ENCODE measurements around the gene GNPTG. TPM values are rescaled to one million over a fixed set of nuclear protein-coding genes. Genes with fewer than 3 reads are reported as not detected.

GNPTG gene
- 46.4 and 54.4 TPM in 2 replicates for total RNA-seq (2014; rRNA removed)
- 45.1 TPM for polyA plus RNA-seq (2012)

DNA sequence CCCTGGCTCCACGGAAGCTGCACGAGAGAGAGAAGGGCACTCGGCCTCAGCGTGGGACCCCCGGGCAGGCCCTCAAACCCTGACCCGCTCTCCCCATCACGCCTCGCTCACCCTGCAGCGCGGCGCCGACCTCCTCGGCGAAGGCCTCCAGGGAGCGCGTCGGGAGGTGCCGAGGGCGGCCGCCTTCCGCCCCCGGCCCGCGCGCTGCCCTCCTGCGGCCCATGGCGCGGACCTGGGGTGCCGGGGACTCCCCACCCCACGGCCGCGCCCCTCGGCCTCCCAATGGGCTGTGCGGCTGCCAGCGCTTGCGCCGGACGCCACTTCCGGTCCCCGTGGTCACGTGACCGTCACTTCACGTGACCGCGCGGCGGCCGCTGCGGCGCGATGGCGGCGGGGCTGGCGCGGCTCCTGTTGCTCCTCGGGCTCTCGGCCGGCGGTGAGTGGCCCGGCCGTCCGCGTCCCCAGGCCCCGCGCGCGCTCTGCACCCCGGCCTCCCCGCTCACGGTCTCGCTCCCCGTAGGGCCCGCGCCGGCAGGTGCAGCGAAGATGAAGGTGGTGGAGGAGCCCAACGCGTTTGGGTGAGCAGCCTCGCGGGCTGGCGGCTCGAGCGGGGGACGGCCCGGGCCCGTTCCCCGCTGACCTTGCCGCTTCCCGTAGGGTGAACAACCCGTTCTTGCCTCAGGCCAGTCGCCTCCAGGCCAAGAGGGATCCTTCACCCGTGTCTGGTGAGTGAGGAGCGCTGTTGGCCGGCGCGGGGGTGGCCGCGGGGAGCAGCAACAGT lies at the start of gene GNPTG, which contains the start of gene TSR3:
GNPTG (plus strand) TSS at position 350 of the 781 bp plus-strand sequence; CDS start at position 385, 35 bp downstream.
TSR3 (minus strand) TSS at position 297 of the 781 bp plus-strand sequence; CDS start at position 223, 74 bp downstream.
- DNase-seq (ENCODE audit: low read depth), result peak; percentile 84

GRCh38 chr16:1305823-1306222 lies 45.9 kb upstream of the GNPTG start:
- DNase-seq (ENCODE audit: low read depth), result no peak

- DNase-seq (ENCODE audit: low read depth), result no peak
Measured at GRCh38 chr16:1306334-1306733, 45.4 kb upstream of the GNPTG start.

GRCh38 chr16:1308036-1308976 lies 43.4 kb upstream of the GNPTG start:
- peak; percentile 51 for DNase-seq (ENCODE audit: low read depth)

DNA sequence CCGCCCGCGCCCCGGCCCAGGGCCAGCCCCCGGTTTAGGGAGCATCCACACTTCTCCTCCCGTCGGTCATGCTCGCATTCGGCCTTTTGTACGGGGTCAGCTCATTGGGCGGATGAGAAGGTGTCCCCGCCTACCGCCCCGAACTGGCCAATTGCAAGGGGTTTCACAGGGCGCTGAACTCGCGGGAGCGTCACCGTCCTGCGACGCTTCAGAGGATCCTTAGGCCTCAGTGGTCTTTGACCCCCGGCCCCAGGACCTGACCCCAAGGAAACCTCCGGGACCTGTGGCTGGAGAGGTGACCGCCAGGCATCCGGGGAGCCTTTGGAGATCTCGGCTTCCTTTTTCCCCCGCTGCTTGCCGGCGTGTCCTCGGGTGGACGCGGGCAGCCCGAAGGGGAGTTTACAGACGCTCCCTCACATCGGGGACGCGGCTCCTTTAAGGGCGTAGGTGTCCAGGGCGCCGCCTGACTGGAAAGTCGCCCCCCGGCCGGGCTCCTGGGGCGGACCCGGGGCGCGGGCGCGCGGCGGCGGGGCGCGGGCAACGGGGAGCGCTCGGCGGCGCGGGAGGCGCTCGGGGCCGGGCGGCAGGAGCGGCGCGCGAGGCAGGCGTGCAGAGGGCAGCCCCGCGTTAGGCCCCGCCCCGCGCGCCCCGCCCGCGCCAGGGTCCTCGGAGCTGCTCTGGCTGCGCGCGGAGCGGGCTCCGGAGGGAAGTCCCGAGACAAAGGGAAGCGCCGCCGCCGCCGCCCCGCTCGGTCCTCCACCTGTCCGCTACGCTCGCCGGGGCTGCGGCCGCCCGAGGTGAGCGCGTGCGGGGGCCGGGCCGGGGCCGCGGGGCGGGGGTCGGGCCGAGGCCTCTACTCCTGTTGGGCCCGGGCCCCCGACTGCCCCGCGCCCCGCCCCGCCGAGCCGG lies 42.5 kb upstream of the GNPTG start, which contains the start of gene UBE2I:
UBE2I (plus strand) TSS at position 660 of the 909 bp plus-strand sequence. CDS start 4,395 bp downstream, outside the sequence.
- peak; percentile 97 for DNase-seq (ENCODE audit: low read depth)

GRCh38 chr16:1309888-1310831 lies 41.6 kb upstream of the GNPTG start:
- DNase-seq (ENCODE audit: low read depth), result peak; percentile 30

DNA sequence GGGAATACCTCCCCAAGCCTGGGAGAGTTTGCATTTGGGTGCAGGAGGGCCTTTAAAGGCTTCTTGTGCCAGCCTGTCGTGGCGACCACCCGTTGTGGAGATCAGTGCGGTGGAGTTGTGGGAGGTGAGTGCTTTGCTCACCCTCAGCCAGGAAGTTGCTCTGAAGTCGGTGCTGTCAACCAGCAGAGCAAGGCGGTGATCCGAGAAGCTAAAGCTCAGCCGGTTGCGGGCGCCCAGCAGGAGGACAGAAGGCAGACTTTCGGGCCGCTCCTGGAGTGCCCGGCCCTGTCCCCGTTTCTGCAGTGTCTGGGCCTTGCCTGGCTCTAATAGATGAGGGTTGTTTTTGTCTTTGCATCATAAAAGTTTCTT lies 40.9 kb upstream of the GNPTG start:
- no peak for DNase-seq (ENCODE audit: low read depth)

DNA sequence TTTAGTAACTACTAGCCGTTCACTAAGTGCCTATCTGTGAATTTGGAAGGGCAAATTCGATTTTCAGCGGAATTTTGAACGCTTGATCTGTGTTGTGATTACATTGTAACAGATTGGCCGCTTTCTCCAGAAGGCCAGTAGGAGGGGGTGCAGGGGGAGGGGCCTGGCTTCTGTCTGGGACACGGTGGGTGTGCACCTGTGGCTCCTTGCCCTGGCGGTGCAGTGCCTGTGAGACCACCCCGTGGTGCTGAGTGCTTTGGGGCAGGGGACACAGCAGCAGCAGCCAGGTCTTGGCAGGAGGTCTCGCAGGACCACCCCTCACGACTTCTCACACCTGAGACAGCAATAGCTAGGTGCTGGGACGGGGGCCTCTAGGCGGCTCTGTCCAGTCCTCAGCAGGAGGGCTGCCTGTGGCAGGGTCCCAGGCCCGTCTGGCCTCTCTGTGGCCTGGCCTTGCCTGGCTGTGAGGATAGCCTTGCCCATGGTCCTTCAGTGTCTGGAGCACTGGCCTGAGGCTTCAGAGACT lies 40.5 kb upstream of the GNPTG start:
- no peak for DNase-seq (ENCODE audit: low read depth)

GRCh38 chr16:1311738-1312466 lies 39.8 kb upstream of the GNPTG start:
- no peak for DNase-seq (ENCODE audit: low read depth)

- DNase-seq (ENCODE audit: low read depth), result no peak
Measured at GRCh38 chr16:1312467-1312816, 39.3 kb upstream of the GNPTG start.

DNA sequence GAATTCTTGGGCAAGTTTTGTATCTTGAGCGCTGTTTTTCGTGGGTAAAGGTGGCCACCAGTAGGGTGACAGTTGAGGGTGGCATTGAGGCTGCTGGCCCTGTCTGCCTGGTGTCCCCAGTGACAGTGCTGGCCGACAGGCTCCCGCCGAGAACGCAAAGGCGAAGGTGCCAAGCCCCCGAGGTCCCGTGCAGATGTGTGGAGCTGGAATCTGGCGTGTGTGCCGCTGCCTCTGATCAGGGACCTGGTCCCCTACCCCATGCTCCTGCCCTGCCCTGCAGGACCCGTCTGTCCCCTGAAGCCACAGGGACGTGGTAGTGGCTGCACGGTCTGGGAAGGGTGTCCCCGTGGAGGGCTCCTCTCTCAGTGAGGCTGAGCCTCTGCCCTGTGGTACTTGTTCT lies 38.8 kb upstream of the GNPTG start:
- DNase-seq (ENCODE audit: low read depth), result no peak

DNA sequence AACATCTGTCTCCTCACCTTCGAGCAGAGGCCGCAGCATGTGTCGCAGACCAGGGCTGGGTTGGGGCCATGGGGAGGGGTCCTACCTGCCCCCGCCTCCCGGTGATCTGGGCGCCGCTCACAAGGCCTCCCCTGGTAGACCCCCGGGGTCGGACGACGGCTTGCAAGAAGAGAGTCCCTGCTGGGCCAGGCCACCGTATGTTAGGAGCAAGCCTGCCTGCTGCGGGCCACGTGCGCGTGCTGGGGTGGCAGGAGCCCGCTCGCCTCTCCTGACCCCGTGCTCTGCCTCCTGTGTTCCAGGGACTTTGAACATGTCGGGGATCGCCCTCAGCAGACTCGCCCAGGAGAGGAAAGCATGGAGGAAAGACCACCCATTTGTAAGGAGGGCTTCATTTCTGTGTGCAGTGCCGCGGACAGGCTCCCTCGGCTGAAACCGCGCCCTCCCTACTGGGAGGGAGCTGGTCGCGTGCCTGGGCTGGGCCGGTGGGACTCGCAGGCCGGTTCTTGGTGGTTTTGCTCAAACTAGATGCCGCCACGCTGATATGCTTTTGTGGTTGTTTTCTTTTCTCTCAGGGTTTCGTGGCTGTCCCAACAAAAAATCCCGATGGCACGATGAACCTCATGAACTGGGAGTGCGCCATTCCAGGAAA lies 37.9 kb upstream of the GNPTG start:
- no peak for DNase-seq (ENCODE audit: low read depth)

DNA sequence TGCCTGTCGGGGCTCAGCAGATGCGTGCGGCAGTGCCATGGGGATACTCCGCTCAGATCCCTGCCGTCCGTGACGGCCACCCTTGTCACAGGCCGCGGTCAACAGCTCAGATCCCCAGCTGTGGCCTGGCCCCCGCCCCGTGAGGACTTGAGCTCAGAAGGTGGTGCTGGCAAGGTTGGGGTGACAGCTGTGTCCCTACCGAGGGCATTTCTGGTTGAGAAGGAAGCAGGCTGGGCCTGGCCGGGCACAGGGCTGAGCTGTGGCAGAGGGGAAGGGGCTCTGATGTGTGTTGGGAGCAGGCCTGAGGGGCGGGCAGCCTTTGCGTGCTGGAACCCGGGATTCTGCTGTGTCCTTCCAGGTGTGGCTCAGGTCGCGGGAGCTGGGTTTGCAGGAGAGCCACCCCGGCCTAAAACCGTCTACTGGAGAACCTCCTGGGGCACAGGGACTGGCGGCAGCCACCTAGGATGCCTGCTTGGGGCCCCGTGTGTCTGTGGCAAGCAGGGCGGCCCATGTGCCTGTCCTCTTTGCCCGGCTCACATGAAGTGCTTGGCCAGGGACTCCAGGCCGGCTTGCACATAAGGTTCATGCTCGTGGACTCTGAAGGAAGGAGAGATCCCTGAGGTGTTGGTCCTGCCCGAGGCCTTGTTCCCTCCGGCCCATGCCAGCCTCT lies 37.2 kb upstream of the GNPTG start:
- DNase-seq (ENCODE audit: low read depth), result no peak

GRCh38 chr16:1315081-1316032 lies 36.4 kb upstream of the GNPTG start:
- no peak for DNase-seq (ENCODE audit: low read depth)

DNA sequence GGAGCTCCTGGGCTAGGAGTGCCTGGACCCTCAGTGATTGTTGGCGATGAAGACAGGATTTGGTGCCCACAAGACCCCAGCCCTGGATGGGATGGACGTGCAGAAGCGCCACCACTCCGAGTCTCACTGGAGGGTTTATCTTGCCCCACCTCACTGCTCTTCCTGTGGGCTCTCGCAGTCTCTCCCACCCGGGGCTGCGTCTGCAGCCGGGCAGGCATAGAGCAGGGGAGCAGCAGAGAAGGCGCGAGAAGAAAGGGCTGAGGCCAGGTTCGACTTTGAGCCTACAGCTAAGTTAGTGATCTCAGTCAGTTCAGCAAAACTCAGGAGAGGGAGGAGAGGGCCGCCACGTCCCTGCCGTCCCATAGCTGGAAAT lies 35.7 kb upstream of the GNPTG start:
- no peak for DNase-seq (ENCODE audit: low read depth)

DNA sequence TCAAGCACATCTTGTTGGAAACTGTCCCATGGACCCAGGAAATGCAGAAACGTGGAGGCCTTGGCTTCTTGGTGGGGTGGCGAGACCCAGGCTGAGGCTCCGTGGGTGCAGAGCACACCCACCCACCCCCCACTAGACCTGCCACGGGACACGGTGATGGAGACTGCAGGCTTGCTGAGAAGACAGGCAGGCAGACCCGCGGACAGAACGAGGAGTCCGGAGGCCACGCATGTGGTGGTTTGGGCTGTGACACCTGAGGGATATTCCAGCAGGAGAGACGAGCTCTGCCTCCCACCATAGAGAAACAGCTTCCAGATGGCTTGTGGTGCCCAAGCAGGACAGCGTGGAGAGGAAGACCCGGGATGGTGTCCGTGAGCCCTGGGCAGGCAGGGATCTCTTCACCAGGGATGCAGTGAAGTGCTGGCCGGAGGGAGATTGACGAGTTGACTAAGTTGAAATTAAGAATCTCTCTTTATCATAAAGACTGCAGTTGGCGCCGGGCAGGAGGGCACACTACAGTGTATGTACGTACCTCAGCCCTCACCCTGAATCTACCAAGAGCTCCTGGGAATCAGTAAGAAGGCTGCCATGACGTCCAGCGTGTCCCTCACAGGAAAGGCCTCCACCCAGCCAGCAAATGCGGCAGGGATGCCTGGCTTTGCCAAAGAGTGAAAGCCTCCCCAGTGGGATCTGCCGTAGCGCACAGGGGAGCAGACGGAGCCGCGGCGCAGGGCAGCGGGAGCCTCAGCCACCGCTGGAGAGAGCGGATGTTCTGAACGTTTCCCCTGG lies 34.1 kb upstream of the GNPTG start:
- no peak for DNase-seq (ENCODE audit: low read depth)

All from LHCN-M2 (cell line).